GM19324 (cell line): ENCODE results near the gene WBP2NL.

ENCODE experiments used
- ATAC-seq: cut with Tn5 transposase; IDR thresholded peaks from one replicate; pipeline ENCODE4 v1.9.1; 2021; ENCODE audit warnings: mild to moderate bottlenecking, moderate library complexity; ENCODE audit not compliant: unreplicated experiment, low FRiP score

WBP2NL gene

DNA sequence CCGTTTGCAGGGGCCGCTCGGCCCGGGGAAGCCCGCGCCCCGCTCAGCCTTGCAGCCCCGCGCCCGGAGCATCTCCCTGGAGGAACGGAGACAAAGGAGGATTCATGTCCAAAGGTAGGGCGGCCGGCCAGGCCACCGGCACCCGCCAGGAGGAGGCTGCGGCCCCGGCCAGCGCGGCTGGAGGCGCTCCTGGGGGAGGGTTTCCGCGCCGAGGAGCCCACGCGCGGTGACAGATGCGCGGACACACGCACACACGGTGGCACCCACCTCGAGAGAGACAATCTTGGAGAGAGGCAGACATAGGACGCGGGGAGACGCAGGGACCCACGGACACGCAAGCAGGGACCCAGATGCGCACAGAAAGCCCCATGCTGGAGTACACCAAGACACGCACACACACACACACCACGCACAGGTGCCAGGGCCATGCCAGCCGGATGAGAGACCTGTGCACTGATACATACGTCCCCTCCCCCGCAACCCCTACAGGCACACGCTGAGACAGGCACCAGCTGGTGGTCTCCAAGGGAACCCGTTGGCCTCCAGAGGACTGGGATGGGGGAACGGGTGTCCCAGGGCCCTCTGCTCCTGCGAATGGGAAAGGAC lies 21.5 kb upstream of the WBP2NL start:
- no peak for ATAC-seq

- ATAC-seq, result no peak
Observed at GRCh38 chr22:41978732-41979131, 19.9 kb upstream of the WBP2NL start.

- no peak for ATAC-seq
Observed at GRCh38 chr22:41979423-41980250, 19.0 kb upstream of the WBP2NL start.

DNA sequence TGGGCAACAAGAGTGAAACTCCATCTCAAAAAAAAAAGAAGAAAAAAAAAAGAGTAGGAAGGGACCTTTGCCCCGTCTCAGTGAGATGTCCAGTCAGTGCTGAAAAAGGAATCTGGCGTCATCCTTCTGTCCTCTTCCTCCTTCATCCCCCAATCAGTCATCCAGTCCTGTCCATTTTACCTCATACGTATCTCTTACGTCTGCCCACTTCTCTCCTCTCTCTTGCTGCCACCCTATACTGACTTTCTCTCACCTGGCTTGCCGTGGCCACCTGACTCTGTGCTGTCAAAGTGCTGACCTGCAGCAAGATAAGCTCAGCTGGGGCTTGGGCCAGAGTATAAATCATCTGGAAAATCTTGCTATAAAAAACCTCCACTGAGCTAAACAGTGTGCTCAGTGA lies 15.7 kb upstream of the WBP2NL start:
- ATAC-seq, result no peak

DNA sequence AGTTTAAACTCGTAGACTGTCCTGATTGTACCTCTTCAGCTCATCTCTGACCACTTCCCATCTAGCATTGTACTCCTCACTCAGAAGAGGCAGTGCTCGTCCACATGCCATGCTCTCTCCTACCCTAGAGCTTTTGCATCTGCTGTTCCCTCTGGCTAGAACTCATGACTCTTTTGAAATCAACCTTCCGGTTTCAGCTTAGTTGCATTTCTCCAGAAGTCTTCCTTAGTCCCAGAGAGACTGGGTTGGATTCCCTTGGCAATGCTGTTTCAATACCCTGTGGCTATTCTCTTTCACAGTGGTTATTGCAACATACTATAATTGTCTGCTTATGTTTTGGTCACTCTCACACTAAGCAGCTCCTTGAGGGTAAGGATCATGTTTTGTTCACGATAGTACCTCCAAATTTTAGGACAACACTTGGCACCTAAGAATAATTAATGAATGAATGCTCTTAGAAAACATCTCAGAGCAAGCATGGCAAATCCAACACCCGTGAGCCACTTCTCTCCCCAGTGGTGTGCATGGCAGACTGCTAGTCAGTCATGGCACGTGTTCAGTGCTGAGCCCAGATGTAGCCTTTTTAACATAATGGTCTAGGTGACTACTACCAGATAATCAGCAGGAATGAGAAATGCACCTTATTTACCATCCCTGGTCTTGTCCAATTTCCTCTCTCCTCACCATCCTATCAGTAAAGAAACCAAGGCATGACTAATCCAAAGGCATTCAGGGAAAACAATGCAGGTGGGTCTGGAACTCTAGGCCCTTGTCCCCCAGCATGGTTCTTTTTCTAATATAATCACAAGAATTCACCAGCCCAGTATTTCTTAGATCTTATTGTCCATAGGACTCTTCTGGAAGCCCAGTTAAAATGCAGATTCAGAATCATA lies 14.8 kb upstream of the WBP2NL start:
- no peak for ATAC-seq

DNA sequence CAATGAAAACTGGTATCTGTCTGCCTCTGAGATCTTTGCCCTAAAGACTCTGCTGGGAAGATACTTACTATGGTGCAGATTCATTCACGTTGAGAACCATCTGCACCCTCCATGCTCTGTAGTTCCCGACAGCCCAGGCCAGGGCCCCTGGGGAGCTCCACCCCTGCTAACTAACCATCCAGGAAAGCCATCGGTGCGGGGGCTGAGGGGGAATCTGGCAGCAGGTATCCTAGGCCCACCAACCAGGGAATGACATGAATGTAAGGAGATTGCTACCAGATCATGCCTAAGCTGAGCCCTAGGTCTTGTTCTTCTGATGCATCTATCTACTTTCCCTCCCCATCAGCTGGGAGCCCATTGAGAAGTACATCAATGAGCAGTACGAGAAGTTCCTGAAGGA lies 11.3 kb upstream of the WBP2NL start:
- no peak for ATAC-seq

DNA sequence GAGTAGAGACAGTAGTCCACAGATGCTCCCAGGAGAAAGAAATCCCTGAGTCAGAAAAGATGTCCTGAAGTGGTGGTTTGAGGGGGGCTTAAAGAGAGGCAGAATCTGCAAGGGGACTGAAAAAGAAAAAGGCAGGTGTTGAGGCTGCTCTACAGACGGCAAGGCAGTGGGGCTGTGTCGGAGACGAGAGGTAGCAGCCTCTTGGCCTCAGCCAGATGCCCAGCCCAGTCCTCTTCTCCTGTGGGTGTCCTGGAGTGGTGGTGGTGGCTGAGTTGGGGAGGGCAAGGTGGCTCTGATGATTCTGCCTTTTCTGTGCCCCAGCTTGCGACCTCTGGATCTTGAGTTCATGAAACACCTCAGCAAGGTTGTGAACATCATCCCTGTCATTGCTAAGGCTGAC lies 9.3 kb upstream of the WBP2NL start:
- no peak for ATAC-seq

GRCh38 chr22:41991111-41991510 lies 7.5 kb upstream of the WBP2NL start:
- ATAC-seq, result no peak

DNA sequence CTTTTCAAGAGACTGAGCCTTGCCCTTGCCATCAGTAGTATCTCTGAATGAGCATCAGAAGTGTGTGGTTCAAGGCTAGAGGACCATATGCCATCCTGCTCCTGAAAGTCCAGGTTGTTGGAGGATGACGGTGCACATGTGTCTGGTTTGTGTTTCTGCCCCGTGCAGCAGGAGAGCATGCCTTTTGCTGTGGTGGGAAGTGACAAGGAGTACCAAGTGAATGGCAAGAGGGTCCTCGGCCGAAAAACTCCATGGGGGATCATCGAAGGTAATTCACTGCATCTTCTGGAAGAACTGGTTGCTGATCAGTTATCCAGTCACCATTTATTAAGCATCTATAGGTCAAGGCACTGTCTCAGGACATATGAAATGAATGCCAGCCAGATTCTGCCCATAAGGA lies 6.1 kb upstream of the WBP2NL start:
- no peak for ATAC-seq

DNA sequence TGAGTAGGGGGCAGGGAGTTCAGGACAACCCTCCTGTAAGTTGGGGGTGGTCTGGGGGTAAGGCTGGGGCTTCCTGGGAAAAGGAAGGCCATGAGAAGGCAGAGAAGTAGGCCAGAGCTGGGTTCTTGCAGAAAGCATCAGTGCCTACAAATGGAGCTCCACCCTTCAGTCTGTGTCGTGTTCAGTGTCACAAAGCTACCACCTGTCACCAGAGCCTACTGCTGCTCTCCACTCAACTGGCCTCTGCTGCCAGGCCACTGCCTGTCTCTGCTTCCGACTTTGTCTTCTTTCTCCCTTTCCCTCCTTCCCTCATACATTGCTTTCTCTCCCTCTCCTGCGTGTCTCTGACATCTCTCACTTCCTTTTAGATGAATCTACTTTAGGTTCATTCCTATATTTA lies 3.4 kb upstream of the WBP2NL start:
- no peak for ATAC-seq

DNA sequence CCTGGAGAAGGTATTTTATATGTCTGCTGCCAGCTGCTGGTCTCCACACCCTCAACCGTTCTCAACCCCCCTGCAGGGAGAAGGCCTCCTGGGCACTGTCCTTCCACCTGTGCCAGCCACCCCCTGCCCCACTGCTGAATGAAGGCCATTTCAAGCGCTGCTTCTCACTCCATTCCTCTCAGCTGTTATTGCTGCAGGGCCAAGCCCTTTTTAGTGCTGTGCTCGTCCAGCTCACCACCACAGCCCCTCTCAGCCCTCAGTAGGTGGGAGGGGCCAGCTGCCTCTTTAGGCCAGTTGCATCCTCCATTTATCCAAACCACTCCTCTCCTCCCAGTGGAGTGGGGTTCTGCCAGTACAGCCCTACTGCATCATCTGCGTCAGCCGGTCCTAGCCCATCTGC lies 1.8 kb upstream of the WBP2NL start:
- ATAC-seq, result no peak

DNA sequence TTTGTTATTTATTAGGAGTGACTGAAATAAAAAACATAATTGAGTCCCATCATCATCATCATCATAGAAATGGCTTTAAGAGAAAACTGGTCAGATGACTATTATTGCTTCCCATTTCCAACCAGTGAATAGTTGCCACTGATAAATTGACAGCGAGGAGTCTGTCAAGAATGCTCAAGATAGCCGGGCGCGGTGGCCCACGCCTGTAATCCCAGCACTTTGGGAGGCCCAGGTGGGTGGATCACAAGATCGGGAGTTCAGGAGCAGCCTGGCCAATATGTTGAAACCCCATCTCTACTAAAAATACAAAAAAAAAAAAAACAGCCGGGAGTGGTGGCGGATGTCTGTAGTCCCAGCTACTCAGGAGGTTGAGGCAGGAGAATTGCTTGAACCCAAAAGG lies 1.9 kb downstream of the WBP2NL start:
- ATAC-seq, result no peak

GRCh38 chr22:42001121-42001520 lies 2.5 kb downstream of the WBP2NL start:
- ATAC-seq, result no peak

- ATAC-seq, result no peak
Observed at GRCh38 chr22:42001706-42002105, 3.1 kb downstream of the WBP2NL start.

DNA sequence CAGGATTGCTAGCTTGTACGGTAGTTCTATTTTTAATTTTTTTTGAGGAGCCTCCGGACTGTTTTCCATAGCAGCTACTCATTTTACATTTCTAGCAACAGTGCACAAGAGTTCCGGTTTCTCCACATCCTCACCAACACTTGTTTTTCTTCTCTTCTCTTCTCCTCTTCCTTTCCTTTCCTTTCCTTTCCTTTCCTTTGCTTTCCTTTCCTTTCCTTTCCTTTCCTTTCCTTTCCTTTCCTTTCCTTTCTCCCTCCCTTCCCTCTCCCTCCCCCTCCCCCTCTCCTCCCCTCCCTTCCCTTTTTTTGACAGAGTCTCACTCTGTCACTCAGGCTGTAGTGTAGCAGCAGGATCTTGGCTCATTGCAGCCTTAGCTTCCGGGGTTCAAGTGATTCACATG lies 9.3 kb downstream of the WBP2NL start:
- no peak for ATAC-seq

DNA sequence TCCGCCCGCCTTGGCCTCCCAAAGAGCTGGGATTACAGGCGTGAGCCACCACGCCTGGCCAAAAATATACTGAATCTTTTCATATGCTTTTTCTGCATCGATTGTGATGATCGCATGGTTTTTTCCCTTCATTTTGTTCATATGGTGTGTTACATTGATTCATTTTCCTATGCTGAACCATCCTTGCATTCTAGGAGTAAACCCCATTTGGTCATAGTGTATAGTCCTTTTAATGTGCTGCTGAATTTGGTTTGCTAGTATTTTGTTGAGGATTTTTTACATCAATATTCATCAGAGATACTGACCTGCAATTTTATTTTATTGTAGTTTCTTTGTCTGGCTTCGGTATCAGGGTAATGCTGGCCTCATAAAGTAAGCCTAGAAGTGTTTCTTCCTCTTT lies 12.2 kb downstream of the WBP2NL start:
- ATAC-seq, result no peak

- no peak for ATAC-seq
Observed at GRCh38 chr22:42013385-42013784, 14.8 kb downstream of the WBP2NL start.

- no peak for ATAC-seq
Observed at GRCh38 chr22:42016111-42016510, 17.5 kb downstream of the WBP2NL start.

DNA sequence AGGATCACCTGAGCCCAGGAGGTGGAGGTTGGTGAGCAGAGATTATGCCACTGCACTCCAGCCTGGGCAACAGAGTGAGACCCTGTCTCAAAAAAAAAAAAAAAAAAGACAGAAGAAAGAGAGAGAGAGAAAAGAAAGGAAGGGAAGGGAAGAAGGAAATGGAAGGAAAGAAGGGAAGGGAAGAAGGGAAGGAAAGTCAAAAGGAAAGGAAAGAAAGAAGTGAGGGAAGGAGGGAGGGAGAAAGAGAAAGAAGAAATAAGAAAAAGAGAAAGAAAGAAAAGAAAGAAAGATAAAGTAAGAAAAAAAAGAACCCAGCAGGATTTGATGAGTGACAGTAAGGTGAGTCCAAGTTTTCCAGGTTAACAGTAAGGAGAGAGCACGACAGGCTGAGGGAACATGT lies 19.6 kb downstream of the WBP2NL start:
- no peak for ATAC-seq

DNA sequence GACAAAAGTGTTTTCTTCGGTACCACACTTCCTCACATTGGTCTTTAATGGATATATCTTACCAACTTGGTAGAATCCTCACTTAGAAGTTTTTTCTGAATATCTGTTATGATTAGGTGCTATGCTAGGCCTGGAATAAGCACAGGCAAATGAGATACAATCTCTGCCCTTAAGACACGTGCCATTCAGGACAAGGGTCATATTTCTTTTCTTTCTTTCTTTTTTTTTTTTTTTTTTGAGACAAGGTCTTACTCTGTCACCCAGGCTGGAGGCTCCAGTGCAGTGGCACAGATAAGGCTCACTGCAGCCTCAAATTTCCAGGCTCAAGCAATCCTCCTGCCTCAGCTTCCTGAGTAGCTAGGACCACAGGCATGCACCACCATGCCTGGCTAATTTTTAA lies 23.0 kb downstream of the WBP2NL start:
- ATAC-seq, result no peak

GRCh38 chr22:42022162-42022847 lies 23.7 kb downstream of the WBP2NL start:
- ATAC-seq, result no peak
